ENCODE results near the gene D2HGDH.

DNA sequence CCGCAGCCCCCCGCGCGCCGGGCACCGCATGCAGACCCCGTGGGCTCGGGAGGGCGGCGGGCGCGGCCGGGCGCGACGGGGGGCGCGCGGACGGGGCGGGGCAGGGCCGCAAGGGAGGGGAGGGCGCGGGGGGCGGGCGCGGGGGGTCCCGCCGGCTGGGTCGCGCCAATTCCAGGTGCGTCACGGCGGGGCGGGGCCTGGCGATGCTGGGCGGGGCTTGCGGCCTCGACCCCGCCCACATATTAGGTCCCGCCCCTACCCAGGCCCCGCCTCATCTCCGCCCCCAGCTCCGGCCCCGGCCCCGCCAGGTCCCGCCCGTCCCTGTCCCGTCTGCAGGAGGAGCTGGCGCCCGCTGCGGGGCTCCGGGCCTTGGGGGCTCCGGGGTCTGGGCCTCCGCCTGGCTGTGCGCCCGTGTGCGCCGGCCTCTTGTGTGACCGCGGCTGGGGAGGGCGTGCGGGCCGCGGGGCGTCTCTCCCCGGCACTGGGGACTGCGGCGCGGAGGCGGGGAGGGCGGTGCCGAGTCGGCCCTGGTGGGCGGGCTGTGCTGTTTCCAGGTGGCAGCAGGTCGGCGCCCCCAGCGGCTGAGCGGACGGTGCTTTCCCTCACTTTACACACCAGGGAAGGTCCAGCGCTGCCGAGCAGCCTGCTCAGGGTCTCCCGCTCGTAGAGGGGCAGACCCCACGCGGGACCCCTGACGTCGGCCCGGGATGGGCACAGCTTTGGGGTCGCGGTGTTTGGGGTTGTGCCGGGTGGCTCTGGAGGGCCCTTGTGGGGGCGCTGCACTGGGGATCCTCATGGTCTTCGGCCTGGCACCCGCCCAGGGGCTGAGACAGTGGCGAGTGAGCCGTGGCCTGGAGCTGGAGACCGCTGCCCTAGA lies 32.0 kb upstream of the D2HGDH start:
- TF ChIP-seq, protein P1, sequence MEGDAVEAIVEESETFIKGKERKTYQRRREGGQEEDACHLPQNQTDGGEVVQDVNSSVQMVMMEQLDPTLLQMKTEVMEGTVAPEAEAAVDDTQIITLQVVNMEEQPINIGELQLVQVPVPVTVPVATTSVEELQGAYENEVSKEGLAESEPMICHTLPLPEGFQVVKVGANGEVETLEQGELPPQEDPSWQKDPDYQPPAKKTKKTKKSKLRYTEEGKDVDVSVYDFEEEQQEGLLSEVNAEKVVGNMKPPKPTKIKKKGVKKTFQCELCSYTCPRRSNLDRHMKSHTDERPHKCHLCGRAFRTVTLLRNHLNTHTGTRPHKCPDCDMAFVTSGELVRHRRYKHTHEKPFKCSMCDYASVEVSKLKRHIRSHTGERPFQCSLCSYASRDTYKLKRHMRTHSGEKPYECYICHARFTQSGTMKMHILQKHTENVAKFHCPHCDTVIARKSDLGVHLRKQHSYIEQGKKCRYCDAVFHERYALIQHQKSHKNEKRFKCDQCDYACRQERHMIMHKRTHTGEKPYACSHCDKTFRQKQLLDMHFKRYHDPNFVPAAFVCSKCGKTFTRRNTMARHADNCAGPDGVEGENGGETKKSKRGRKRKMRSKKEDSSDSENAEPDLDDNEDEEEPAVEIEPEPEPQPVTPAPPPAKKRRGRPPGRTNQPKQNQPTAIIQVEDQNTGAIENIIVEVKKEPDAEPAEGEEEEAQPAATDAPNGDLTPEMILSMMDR (IDR thresholded peaks at IDR 0.05): no peak
- TF ChIP-seq POLR2A (IDR thresholded peaks at IDR 0.05): no peak

Measured in testis (tissue), 2 donors.